Right lobe of liver (tissue), 4 donors: ENCODE results near the gene PEX3.

Experiments used
- POLR2A ChIP-seq: fragments of 450-650 bp; IDR thresholded peaks from one replicate; pipeline ENCODE4 v1.6.1; 2017; ENCODE audit warnings: antibody characterized with exemption, mild to moderate bottlenecking
- TF ChIP-seq, protein P1 (sequence below), 4 donors: fragments of 200-600 bp in 3 of 4; fragments of 450-650 bp in 1 of 4; IDR thresholded peaks; one replicate each; pipeline versions ENCODE4 v1.5.1 to v1.8.0; 2016 to 2022; ENCODE audit warnings: antibody characterized with exemption in 4 of 4, mild to moderate bottlenecking in 2 of 4
- donor health status: DM: no; HTN: no; CAD: no.
- donor health status: DM: no; HTN: no; CAD: no.
- donor health status: DM: no; HTN: yes; CAD: no.

GRCh38 chr6:143482593-143482992, 32.0 kb downstream of the PEX3 start:
- TF ChIP-seq, protein P1, sequence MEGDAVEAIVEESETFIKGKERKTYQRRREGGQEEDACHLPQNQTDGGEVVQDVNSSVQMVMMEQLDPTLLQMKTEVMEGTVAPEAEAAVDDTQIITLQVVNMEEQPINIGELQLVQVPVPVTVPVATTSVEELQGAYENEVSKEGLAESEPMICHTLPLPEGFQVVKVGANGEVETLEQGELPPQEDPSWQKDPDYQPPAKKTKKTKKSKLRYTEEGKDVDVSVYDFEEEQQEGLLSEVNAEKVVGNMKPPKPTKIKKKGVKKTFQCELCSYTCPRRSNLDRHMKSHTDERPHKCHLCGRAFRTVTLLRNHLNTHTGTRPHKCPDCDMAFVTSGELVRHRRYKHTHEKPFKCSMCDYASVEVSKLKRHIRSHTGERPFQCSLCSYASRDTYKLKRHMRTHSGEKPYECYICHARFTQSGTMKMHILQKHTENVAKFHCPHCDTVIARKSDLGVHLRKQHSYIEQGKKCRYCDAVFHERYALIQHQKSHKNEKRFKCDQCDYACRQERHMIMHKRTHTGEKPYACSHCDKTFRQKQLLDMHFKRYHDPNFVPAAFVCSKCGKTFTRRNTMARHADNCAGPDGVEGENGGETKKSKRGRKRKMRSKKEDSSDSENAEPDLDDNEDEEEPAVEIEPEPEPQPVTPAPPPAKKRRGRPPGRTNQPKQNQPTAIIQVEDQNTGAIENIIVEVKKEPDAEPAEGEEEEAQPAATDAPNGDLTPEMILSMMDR (IDR thresholded peaks at IDR 0.05): no peak
- TF ChIP-seq POLR2A: no peak
